ENCODE data around the gene BEST3.

Gene BEST3

DNA sequence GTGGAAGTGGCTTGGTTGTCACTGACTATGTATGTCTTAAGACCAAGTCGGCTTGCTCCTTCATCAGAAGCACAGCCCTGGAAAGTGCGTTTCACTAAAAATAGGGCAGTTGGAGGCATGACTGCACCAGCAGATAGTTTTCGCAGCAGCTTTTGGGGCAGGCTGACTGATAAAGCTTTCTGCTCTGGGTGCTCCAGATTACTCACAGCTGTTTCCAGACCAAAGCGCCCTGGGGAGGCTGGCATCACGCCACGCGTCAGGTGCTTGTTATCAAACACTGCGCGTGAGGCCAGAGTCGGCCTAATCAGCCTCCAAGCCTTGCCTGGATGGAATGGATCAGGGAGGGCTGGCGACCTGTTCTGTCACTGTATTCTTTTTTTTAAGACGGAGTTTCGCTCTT, 75.1 kb downstream of the BEST3 start:
- no peak overlapping the region for H2BK5ac ChIP-seq (ENCODE audit: low read length)
- no CpG with 5 or more reads among the region's 13 CpGs for WGBS, 2 donors (ENCODE audit: extremely low coverage in 2 of 2, insufficient read length in 2 of 2, insufficient replicate concordance in 1 of 2)

DNA sequence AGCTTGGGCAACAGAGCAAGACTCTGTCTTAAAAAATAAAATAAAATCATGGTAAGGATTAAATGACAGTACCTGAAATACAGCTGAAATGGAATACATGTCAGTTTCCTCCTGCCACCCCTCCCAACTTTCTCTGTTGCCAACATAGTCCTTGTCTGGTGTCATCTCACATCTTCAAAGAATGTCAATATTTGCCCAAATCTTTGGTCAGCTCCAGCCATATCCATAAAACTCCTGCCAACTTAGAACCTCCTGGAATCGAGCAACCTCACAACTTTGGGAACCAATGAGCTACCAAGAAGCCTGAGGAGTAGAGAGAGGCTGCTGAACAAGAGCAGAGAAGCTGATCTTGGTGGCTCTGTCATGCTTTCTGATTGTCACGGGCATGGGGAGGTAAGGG, 77.6 kb downstream of the BEST3 start:
- no peak overlapping the region for H3K18ac ChIP-seq (ENCODE audit: low read length)
- no peaks in the 10 kb centered on the region for H3K36me3 ChIP-seq (replicated peaks in 1 of 2; ENCODE audit: control insufficient read depth in 2 of 2, insufficient read depth in 2 of 2, low read length in 2 of 2)
- H2AFZ ChIP-seq (ENCODE audit: low read length), result no peak overlapping the region
- peaks cover 0 to 11% (median 0%) of the 10 kb centered on the region in 3 experiments for H3K27me3 ChIP-seq (ENCODE audit: control insufficient read depth in 3 of 3, insufficient read depth in 3 of 3, low read depth in 1 of 3, low read length in 3 of 3)
- H2BK15ac ChIP-seq (ENCODE audit: low read length), result no peak overlapping the region
- H3K27ac ChIP-seq (replicated peaks; ENCODE audit: low read length), result no peak overlapping the region
- no peak overlapping the region for H4K91ac ChIP-seq (ENCODE audit: low read depth, low read length, poor library complexity)
- H2BK120ac ChIP-seq (ENCODE audit: low read depth, low read length), result no peak overlapping the region
- no peak overlapping the region for H3K14ac ChIP-seq (ENCODE audit: low read length)
- no peak overlapping the region for H4K8ac ChIP-seq (ENCODE audit: low read depth, low read length)
- H3K79me1 ChIP-seq (ENCODE audit: low read depth, low read length), result no peaks in the 10 kb centered on the region
- H3K4me1 ChIP-seq (ENCODE audit: control insufficient read depth in 2 of 2, insufficient read depth in 1 of 2, low read depth in 1 of 2, low read length in 2 of 2), result no peaks in the 10 kb centered on the region
- WGBS, 2 donors (ENCODE audit: extremely low coverage in 2 of 2, insufficient read length in 2 of 2, insufficient replicate concordance in 1 of 2), result no CpG with 5 or more reads among the region's 2 CpGs
- no peak overlapping the region for H3K4me2 ChIP-seq (ENCODE audit: insufficient read depth, low read length, poor library complexity, severe bottlenecking)
- H2BK5ac ChIP-seq (ENCODE audit: low read length), result no peak overlapping the region
- no peak overlapping the region for H3K4ac ChIP-seq (ENCODE audit: low read length)
- no peak overlapping the region for H2BK12ac ChIP-seq (ENCODE audit: low read length)
- H2AK5ac ChIP-seq (ENCODE audit: low read depth, low read length), result no peak overlapping the region
- no peak overlapping the region for H3K4me3 ChIP-seq (ENCODE audit: low read length in 2 of 2)
- H3K9ac ChIP-seq (ENCODE audit: low read depth, low read length, poor library complexity), result no peak overlapping the region
- no peak overlapping the region for H3K23ac ChIP-seq (ENCODE audit: low read depth, low read length, poor library complexity)
- no peak for DNase-seq (ENCODE audit: low spot score)
- peaks cover 0 to 4% of the 10 kb centered on the region in 2 donors for H3K9me3 ChIP-seq (replicated peaks in 1 of 2; ENCODE audit: control insufficient read depth in 2 of 2, insufficient read depth in 1 of 2, low read depth in 1 of 2, low read length in 2 of 2)

More for the DNA sequence above, 75.1 kb downstream of the BEST3 start:
- H2BK120ac ChIP-seq (ENCODE audit: low read depth, low read length), result no peak overlapping the region
- no peak overlapping the region for H3K4me2 ChIP-seq (ENCODE audit: insufficient read depth, low read length, poor library complexity, severe bottlenecking)
- peak overlapping the region; percentile 45 for H3K9ac ChIP-seq (ENCODE audit: low read depth, low read length, poor library complexity)
- H3K36me3 ChIP-seq (replicated peaks in 1 of 2; ENCODE audit: control insufficient read depth in 2 of 2, insufficient read depth in 2 of 2, low read length in 2 of 2), result no peaks in the 10 kb centered on the region
- no peak overlapping the region for H3K4ac ChIP-seq (ENCODE audit: low read length)
- DNase-seq (ENCODE audit: low spot score), result no peak
- no peak overlapping the region for H3K27ac ChIP-seq (replicated peaks; ENCODE audit: low read length)
- no peak overlapping the region for H4K8ac ChIP-seq (ENCODE audit: low read depth, low read length)
- no peak overlapping the region for H2BK12ac ChIP-seq (ENCODE audit: low read length)
- no peak overlapping the region for H4K91ac ChIP-seq (ENCODE audit: low read depth, low read length, poor library complexity)
- no peak overlapping the region for H2AK5ac ChIP-seq (ENCODE audit: low read depth, low read length)
- no peaks in the 10 kb centered on the region for H3K9me3 ChIP-seq (replicated peaks in 1 of 2; ENCODE audit: control insufficient read depth in 2 of 2, insufficient read depth in 1 of 2, low read depth in 1 of 2, low read length in 2 of 2)
- no peaks in the 10 kb centered on the region for H3K4me1 ChIP-seq (ENCODE audit: control insufficient read depth in 2 of 2, insufficient read depth in 1 of 2, low read depth in 1 of 2, low read length in 2 of 2)
- no peak overlapping the region for H3K4me3 ChIP-seq (ENCODE audit: low read length in 2 of 2)
- H2AFZ ChIP-seq (ENCODE audit: low read length), result no peak overlapping the region
- peaks cover 0 to 13% (median 0%) of the 10 kb centered on the region in 3 experiments for H3K27me3 ChIP-seq (ENCODE audit: control insufficient read depth in 3 of 3, insufficient read depth in 3 of 3, low read depth in 1 of 3, low read length in 3 of 3)
- no peak overlapping the region for H3K23ac ChIP-seq (ENCODE audit: low read depth, low read length, poor library complexity)
- H2BK15ac ChIP-seq (ENCODE audit: low read length), result no peak overlapping the region
- H3K79me1 ChIP-seq (ENCODE audit: low read depth, low read length), result no peaks in the 10 kb centered on the region
- H3K18ac ChIP-seq (ENCODE audit: low read length), result no peak overlapping the region
- H3K14ac ChIP-seq (ENCODE audit: low read length), result no peak overlapping the region

DNA sequence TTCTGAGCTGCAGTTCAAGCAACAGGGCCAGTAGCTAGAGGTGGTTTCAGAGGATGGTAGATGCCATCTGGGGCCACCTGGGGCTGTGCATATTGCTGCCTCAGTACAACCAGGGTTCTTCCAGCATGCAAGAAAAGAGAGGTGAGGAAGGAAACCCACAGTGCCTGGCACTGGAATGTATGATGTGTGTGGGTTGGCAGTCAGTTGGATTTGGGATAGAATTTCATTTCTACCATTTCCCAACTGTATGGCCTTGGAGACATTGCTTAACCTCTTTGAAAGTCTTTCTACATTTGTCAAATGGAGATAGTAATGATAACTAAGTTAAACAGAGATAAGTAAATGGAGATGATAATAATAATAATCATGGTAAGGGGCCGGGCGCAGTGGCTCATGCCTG, 78.2 kb downstream of the BEST3 start:
- H3K4ac ChIP-seq (ENCODE audit: low read length), result peak overlapping the region; percentile 54
- H3K36me3 ChIP-seq (replicated peaks in 1 of 2; ENCODE audit: control insufficient read depth in 2 of 2, insufficient read depth in 2 of 2, low read length in 2 of 2), result no peaks in the 10 kb centered on the region
- no peak overlapping the region for H2BK15ac ChIP-seq (ENCODE audit: low read length)
- peaks cover 0 to 13% (median 0%) of the 10 kb centered on the region in 3 experiments for H3K27me3 ChIP-seq (ENCODE audit: control insufficient read depth in 3 of 3, insufficient read depth in 3 of 3, low read depth in 1 of 3, low read length in 3 of 3)
- H3K79me1 ChIP-seq (ENCODE audit: low read depth, low read length), result no peaks in the 10 kb centered on the region
- H4K91ac ChIP-seq (ENCODE audit: low read depth, low read length, poor library complexity), result no peak overlapping the region
- H3K9ac ChIP-seq (ENCODE audit: low read depth, low read length, poor library complexity), result no peak overlapping the region
- H3K23ac ChIP-seq (ENCODE audit: low read depth, low read length, poor library complexity), result no peak overlapping the region
- no peak overlapping the region for H3K4me2 ChIP-seq (ENCODE audit: insufficient read depth, low read length, poor library complexity, severe bottlenecking)
- no peaks in the 10 kb centered on the region for H3K4me1 ChIP-seq (ENCODE audit: control insufficient read depth in 2 of 2, insufficient read depth in 1 of 2, low read depth in 1 of 2, low read length in 2 of 2)
- no peak overlapping the region for H2AFZ ChIP-seq (ENCODE audit: low read length)
- no peak overlapping the region for H2BK12ac ChIP-seq (ENCODE audit: low read length)
- H2BK120ac ChIP-seq (ENCODE audit: low read depth, low read length), result no peak overlapping the region
- H3K14ac ChIP-seq (ENCODE audit: low read length), result no peak overlapping the region
- no peak overlapping the region for H4K8ac ChIP-seq (ENCODE audit: low read depth, low read length)
- H3K4me3 ChIP-seq (ENCODE audit: low read length in 2 of 2), result no peak overlapping the region
- no peak for DNase-seq (ENCODE audit: low spot score)
- H3K18ac ChIP-seq (ENCODE audit: low read length), result no peak overlapping the region
- H3K27ac ChIP-seq (replicated peaks; ENCODE audit: low read length), result no peak overlapping the region
- H2AK5ac ChIP-seq (ENCODE audit: low read depth, low read length), result no peak overlapping the region
- no peak overlapping the region for H2BK5ac ChIP-seq (ENCODE audit: low read length)
- WGBS, 2 donors (ENCODE audit: extremely low coverage in 2 of 2, insufficient read length in 2 of 2, insufficient replicate concordance in 1 of 2), result no CpG with 5 or more reads among the region's 2 CpGs
- H3K9me3 ChIP-seq (replicated peaks in 1 of 2; ENCODE audit: control insufficient read depth in 2 of 2, insufficient read depth in 1 of 2, low read depth in 1 of 2, low read length in 2 of 2), result peaks cover 0 to 4% of the 10 kb centered on the region in 2 donors

DNA sequence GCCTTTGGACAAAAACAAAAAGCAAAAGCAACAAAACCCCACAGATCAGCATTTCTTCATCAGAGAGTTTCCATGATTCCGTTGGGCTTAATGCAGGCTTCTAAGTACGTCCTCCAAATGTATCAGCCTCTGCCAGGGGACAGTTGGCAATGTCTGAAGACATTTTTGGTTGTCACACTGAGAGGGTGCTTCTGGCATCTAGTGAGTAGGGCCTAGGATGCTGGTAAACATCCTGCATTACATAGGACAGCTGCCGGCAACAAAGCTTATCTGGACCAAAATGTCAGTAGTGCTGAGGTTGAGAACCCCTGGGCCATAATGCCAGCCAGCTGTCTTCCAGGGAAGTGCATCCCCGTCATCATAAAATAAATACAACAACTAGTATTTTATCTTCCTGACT, 79.0 kb downstream of the BEST3 start:
- no peak for DNase-seq (ENCODE audit: low spot score)
- H2BK15ac ChIP-seq (ENCODE audit: low read length), result no peak overlapping the region
- H2AFZ ChIP-seq (ENCODE audit: low read length), result no peak overlapping the region
- H3K36me3 ChIP-seq (replicated peaks in 1 of 2; ENCODE audit: control insufficient read depth in 2 of 2, insufficient read depth in 2 of 2, low read length in 2 of 2), result no peaks in the 10 kb centered on the region
- H3K4ac ChIP-seq (ENCODE audit: low read length), result no peak overlapping the region
- no peak overlapping the region for H4K91ac ChIP-seq (ENCODE audit: low read depth, low read length, poor library complexity)
- no peak overlapping the region for H3K4me3 ChIP-seq (ENCODE audit: low read length in 2 of 2)
- no peak overlapping the region for H2BK12ac ChIP-seq (ENCODE audit: low read length)
- H2BK5ac ChIP-seq (ENCODE audit: low read length), result no peak overlapping the region
- no CpG with 5 or more reads among the region's 4 CpGs for WGBS, 2 donors (ENCODE audit: extremely low coverage in 2 of 2, insufficient read length in 2 of 2, insufficient replicate concordance in 1 of 2)
- no peak overlapping the region for H3K27ac ChIP-seq (replicated peaks; ENCODE audit: low read length)
- peaks cover 0 to 4% of the 10 kb centered on the region in 2 donors for H3K9me3 ChIP-seq (replicated peaks in 1 of 2; ENCODE audit: control insufficient read depth in 2 of 2, insufficient read depth in 1 of 2, low read depth in 1 of 2, low read length in 2 of 2)
- no peak overlapping the region for H3K14ac ChIP-seq (ENCODE audit: low read length)
- no peak overlapping the region for H3K23ac ChIP-seq (ENCODE audit: low read depth, low read length, poor library complexity)
- H3K4me1 ChIP-seq (ENCODE audit: control insufficient read depth in 2 of 2, insufficient read depth in 1 of 2, low read depth in 1 of 2, low read length in 2 of 2), result no peaks in the 10 kb centered on the region
- H3K27me3 ChIP-seq (ENCODE audit: control insufficient read depth in 3 of 3, insufficient read depth in 3 of 3, low read depth in 1 of 3, low read length in 3 of 3), result peaks cover 0 to 13% (median 0%) of the 10 kb centered on the region in 3 experiments
- no peak overlapping the region for H2BK120ac ChIP-seq (ENCODE audit: low read depth, low read length)
- H3K18ac ChIP-seq (ENCODE audit: low read length), result no peak overlapping the region
- no peak overlapping the region for H3K9ac ChIP-seq (ENCODE audit: low read depth, low read length, poor library complexity)
- H2AK5ac ChIP-seq (ENCODE audit: low read depth, low read length), result no peak overlapping the region
- H3K79me1 ChIP-seq (ENCODE audit: low read depth, low read length), result no peaks in the 10 kb centered on the region
- H4K8ac ChIP-seq (ENCODE audit: low read depth, low read length), result no peak overlapping the region
- no peak overlapping the region for H3K4me2 ChIP-seq (ENCODE audit: insufficient read depth, low read length, poor library complexity, severe bottlenecking)

Data from neuronal stem cell (in vitro differentiated cells).